Stimulated activated CD4-positive, alpha-beta T cell treated with anti-CD3 and anti-CD28 coated beads, Interleukin-2, amount 100 ng/mL, for 48 hours (primary cell): Measurements from ENCODE around the gene RGS17.
"Not testable (repeated sequence)": the region's sequence is repeated elsewhere in the genome, so short reads cannot be mapped to it uniquely, and the experiment has no call there.

ENCODE experiments used
- DNase-seq, 2 donors: peaks; one replicate each; pipeline ENCODE4 v3.0.0-alpha.2; 2020

RGS17 gene

DNA sequence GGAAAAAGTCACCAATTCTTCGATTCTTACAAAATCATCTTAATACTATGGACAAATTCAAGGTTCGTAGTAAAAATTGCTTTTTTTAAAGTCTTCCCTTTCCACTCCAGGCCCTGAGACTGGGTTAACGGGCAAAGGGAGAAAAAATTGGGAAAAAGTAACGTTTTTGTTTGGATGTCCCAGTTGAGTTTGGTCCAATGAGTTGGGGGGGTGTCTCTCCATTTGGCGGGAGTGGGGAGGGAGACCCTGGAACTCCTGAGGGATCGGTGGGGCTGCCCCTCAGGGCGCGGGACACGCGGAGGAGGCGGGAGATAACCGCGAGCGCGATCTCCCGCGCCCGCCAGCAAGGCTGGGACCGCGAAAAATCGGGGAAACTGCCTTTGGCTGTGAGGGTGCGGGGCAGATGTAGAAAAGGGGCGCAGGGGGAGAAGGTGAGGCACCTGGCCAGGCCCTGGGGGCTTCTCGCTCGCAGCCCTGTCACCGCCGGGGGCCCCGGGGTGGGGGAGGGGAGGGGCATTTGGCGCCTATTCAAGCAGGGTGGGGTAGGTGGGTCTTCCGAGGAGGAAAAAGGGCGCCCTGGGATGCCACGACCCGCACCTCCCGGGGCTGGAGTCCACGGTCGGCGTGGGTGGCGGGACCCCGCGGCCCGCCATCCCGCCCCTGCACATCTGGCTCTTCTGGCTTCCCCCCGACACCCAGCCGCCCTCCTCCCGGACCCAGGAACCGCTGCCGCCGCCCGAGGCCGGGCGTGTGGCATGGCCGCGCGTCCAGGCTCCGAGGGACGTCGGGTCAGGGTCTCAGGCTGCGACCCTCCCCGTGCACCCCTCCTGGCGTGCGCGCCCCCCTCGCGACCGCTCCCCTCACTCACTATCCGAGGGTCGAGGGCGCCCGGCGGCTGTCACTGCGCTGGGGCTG is 148.8 kb downstream of the RGS17 start:
- peak in 1 of 2 donors; percentile 25 for DNase-seq

DNA sequence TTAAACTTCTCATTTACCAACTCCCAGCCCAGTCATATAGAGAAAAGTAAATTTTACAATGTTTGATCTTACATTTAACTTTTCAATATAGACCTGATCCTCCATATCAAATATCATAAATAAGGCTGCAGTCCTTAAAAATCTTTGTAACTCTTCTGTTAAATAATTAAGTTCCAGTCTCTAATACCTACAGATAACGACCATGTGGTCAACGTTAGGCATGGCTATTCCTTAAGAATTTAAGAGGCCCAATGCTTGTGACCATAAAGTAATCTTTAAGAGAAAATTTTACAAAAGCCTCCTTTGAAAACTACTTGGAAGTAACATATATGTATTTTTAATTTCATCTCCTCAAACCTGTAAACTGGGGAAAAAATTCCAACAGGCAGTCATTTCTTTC is 149.9 kb downstream of the RGS17 start:
- no peak for DNase-seq

DNA sequence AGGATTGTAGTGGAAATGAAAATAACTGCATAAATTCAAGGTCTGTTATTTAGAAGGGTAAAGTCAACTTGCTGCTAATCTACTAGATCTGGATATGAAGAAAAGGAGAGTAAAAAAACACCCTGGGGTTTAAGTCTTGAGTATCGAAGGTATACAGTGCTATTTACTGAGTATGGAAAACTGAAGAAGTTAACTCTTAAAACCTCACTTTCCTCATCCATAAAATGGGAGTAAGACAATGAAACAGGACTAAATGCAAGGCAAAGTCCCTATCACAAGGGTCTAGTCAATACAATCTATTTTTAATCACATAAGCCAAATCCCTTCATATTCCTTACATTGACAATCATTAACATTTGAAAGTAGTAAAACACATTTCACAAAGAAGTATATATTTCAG is 150.4 kb downstream of the RGS17 start:
- DNase-seq: no peak

DNA sequence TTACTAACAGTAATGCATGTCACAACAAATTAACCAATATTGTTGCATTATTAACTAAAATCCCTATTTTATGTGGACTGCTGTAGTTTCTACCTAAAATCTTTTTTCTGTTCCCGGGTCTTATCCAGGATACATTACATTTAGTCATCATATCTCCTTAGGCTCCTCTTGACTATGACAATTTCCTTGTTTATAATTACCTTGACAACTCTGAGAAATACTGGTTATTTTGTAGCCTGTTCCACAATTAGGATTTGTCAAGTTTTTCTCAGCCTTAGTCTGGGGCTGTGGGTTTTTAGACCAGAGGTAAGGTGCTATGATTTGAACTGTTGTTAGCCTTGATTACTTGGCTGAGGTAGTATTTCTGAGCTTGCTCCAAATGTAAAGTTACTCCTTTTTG is 152.0 kb downstream of the RGS17 start:
- DNase-seq: no peak

DNA sequence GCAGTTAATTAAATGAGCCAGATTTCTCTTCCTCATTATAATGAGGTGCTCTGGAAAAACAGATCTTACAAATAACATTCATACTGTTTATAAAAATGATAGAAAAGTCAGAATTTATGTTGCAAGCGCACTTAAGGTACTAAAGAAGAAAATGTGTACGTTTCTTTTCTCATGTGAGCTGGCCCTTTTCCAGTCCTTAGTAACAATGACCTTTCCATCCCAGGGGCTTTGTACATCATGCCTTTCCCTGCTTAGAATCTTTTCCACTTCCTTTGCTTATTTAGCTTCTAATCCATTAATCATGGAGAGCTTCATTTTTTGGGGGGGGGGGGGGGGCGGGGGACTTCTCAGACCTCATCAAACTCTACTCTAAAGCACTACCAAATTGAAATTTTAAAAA is 153.0 kb downstream of the RGS17 start:
- no peak for DNase-seq

DNA sequence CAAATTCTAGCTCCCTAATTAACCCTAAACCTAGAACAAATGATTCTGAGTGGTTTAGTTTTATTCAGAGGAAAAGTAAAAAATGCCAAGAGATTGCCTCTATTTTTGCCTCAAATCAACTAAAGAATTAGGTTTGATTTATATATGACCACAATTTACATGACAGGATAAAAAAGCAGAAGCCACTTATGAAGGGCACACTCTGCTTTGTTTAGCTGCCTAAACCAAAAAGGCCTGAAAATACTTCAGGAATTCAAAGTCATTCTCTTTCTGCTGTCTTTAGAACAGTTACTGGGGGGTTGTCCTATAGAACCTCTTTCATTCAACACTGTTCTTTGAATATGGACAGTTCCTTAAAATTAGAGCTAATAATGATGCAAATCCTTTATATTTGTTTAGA is 153.5 kb downstream of the RGS17 start:
- DNase-seq: no peak

DNA sequence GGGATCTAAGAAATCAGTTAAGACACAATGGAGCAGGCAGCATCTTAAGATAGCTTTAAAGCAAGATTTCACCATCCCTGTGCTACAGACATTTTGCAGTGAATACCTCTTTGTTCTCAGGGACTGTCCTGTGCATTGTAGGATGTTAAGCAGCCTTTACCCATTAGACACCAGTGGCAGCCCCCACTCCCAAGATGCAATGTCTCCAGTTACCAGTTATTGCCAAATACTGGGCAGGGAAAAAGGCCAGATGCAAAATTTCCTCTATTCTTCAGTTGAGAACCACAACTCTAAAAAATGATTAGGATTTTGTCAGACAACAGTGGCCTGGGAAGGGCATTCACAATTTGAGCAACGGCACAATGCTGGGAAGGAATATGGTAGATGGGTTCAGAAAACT is 154.3 kb downstream of the RGS17 start:
- DNase-seq: no peak

DNA sequence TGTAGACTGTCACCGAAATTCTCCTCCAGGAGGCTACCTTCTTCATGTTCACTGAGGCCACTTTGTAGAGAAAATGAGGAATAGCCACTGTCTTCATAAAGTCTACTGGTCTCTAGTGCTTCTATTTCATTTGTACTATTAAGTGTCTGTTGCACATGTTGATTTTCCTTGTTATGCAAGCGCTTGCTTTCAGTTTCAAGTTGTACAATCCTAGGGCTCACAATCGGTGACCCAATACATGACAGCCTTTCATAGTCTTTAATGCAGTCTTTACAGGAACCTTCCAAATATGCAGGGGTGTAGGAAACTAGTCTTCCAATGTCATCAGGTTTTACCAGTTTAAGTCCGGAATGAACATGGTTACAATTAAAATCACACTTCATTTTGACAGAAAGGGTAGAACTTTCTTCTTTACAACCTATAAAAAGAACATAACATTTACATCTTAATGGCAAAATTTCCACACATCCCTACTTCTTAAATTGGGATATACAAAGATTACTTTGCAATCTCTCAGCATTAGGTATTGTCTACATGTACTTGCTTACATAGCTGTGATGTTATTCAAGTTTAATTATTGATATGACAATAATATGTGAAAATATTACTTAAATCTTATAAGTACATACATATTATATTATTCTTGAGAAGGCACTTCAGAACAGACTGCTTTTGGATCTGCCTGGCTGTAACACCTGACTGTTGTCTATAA is 155.7 kb downstream of the RGS17 start:
- no peak for DNase-seq

DNA sequence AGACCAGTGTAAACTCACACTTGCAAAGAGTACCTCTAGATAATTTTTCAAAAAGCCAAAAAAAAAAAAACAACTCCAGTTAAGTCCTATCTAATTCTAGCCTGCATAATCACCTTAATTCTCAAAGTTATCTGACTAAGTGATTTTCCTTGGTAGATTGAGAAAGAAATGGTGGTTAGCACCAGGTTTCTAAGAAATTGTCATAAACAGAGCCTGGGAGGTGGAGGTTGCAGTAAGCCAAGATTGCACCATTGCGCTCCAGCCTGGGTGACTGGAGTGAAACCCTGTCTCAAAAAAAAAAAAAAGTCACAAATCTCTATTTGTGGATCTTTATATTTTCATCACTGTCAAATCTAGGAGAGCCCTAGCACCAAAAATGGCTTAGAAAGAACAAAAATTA is 157.2 kb downstream of the RGS17 start:
- no peak for DNase-seq

DNA sequence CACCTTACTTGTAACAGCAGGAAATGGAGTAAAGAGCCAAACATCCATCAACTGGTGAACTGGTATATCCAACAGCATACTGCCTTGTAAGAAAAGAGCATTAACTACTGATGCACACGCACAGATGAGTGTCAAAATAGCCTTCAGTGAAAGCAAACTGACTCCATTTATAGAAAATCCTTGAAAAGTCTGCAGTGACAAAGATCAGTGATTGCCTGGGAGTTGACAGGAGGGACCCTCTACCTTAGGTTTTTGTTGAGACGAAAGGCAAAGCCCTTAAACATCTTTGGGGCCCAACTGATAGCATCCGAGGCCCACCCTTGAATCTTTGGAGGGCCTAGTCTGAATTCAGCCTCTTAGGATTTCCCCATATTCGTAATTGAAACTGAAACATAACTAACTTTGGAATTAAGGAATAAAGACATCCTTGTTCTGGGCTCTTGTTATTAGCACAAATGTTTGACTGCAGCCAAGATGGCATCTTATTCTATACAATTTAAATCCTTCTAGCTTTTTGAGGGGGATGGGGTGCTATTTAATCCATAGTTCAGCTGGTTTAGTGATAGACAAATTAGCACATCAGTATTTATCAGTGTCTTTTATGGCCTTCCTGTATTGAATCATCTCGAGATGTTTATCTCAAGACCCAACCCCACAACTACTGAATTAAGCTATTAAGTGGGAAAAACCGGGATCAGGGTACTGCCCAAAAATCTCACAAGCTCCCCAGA is 161.2 kb downstream of the RGS17 start:
- no peak for DNase-seq

DNA sequence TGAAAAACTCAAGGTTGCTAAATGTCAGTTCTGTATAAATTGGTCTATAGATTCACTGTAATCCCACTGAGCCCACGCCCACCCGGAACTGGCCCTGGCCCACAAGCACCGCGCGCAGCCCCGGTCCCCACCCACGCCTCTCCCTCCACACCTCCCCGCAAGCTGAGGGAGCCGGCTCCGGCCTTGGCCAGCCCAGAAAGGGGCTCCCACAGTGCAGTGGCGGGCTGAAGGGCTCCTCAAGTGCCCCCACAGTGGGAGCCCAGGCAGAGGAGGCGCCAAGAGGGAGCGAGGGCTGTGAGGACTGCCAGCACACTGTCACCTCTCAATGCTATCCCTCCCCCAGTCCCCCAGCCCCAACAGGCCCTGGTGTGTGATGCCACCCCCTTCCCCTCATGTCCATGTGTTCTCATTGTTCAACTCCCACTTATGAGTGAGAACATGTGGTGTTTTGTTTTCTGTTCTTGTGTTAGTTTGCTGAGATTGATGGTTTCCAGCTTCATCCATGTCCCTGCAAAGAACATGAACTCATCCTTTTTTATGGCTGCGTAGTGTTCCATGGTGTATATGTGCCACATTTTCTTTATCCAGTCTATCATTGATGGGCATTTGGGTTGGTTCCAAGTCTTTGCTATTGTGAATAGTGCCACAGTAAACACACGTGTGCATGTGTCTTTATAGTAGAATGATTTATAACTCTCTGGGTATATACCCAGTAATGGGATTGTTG is 164.8 kb downstream of the RGS17 start:
- not testable (repeated sequence) for DNase-seq

DNA sequence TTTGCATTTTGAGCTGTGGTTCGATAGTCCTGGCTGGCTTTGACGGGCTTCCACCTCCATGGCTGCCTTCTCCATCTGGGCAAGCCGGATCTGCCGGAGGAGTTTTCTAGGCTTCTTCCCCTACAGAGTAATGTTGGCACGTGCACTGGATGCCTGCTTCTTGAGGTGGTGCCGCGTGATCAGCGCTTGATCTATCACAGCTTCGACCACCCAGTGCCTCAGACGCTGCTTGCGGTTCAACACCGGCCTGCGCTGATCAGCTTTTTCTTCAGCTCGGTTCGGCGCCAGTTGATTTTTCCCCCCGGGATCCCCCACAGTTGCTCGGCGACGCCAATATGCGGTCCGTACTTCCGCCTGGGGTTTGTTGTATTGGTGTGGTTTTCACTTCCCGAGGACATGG is 171.7 kb downstream of the RGS17 start:
- no peak for DNase-seq

DNA sequence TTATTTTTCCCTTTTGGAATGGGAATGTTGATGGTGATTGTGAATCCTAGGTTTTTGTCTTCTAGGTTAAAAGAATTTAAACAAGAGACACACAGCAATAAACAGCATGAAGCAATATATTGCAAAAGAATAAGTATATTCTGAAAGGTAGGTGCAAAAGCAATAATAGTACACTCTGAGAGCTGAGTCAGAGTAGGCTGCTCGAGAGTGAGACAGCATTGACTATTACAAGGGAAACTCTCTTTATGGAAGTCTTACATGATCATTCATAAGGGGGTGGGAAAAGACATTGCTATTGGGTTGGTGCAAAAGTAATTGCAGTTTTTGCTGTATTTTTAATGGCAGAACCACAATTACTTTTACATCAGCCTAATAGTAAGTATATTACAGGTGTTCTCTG is 173.3 kb downstream of the RGS17 start:
- DNase-seq: no peak
